Measurements from ENCODE around the gene SLC23A1. TPM values are rescaled to one million over a fixed set of nuclear protein-coding genes. Genes with fewer than 3 reads are reported as not detected.
A peak's percentile ranks its signal among the peaks of the same experiment; 100 is the strongest.

Gene SLC23A1
- total and polyA plus RNA-seq, 4 donors = 10.0 to 18.0 (median 17.4) TPM

- Histone ChIP-seq H3K4me1 (ENCODE audit: control insufficient read depth in 4 of 4, insufficient read depth in 4 of 4, low read length in 3 of 4) (peaks cover 16 to 41% (median 35%) of the 10 kb centered on the region in 4 donors), H3K27ac (ENCODE audit: low read depth in 1 of 2, low read length in 2 of 2) (peak overlapping the region in 1 of 2 donors; percentile 29), H3K4me3 (ENCODE audit: low read depth in 1 of 3, low read length in 3 of 3) (peak overlapping the region; percentile 19 to 61 (median 59)), H3K9ac (ENCODE audit: low read depth in 1 of 2, low read length in 2 of 2) (peak overlapping the region in 1 of 2 donors; percentile 30), H3K27me3 (ENCODE audit: control insufficient read depth in 4 of 4, insufficient read depth in 4 of 4, low read length in 3 of 4) (no peaks in the 10 kb centered on the region), H3K36me3 (ENCODE audit: control insufficient read depth in 4 of 4, insufficient read depth in 3 of 4, low read depth in 1 of 4, low read length in 3 of 4) (peaks cover 0 to 14% (median 9%) of the 10 kb centered on the region in 4 donors), H3K9me3 (ENCODE audit: control insufficient read depth in 4 of 4, low read length in 3 of 4) (no peaks in the 10 kb centered on the region)
- WGBS = 74% methylated on average over 28 of the region's 28 CpGs
- DNase-seq (ENCODE audit: low spot score) = no peak
- TF ChIP-seq GABPA (IDR thresholded peaks at IDR 0.05 in 1 of 2, conservative IDR thresholded peaks at IDR 0.05 in 1 of 2) (no peak), YY1 (IDR thresholded peaks at IDR 0.05) (no peak), ZBTB33 (IDR thresholded peaks at IDR 0.05) (no peak), HNF4A (conservative IDR thresholded peaks at IDR 0.05) (no peak), RAD21 (IDR thresholded peaks at IDR 0.05) (no peak), HNF4G (IDR thresholded peaks at IDR 0.05) (no peak), JUND (IDR thresholded peaks at IDR 0.05) (no peak), FOXA1 (IDR thresholded peaks at IDR 0.05) (no peak), REST (IDR thresholded peaks at IDR 0.05) (no peak), TAF1 (conservative IDR thresholded peaks at IDR 0.05) (no peak), FOXA2 (IDR thresholded peaks at IDR 0.05) (no peak), EGR1 (IDR thresholded peaks at IDR 0.05; ENCODE audit: low read depth in 2 of 2) (no peak)
- TF ChIP-seq, protein P1, sequence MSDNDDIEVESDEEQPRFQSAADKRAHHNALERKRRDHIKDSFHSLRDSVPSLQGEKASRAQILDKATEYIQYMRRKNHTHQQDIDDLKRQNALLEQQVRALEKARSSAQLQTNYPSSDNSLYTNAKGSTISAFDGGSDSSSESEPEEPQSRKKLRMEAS (IDR thresholded peaks at IDR 0.05) = no peak
Observed at GRCh38 chr5:139381837-139382761, 998 bp downstream of the SLC23A1 start.

GRCh38 chr5:139379626-139380449 is 3.3 kb downstream of the SLC23A1 start:
- peaks cover 0 to 14% (median 10%) of the 10 kb centered on the region in 4 donors for H3K36me3 ChIP-seq (ENCODE audit: control insufficient read depth in 4 of 4, insufficient read depth in 3 of 4, low read depth in 1 of 4, low read length in 3 of 4)
- 89% methylated on average over 15 of the region's 15 CpGs for WGBS
- TF ChIP-seq GABPA (IDR thresholded peaks at IDR 0.05 in 1 of 2, conservative IDR thresholded peaks at IDR 0.05 in 1 of 2) (no peak), FOXA2 (IDR thresholded peaks at IDR 0.05) (no peak), ZBTB33 (IDR thresholded peaks at IDR 0.05) (no peak), RAD21 (IDR thresholded peaks at IDR 0.05) (no peak), NR2F2 (IDR thresholded peaks at IDR 0.05) (no peak), CTCF (IDR thresholded peaks at IDR 0.05; ENCODE audit: low read depth, low read length, missing input control) (no peak), HNF4G (IDR thresholded peaks at IDR 0.05) (no peak), YY1 (IDR thresholded peaks at IDR 0.05) (no peak), EGR1 (IDR thresholded peaks at IDR 0.05; ENCODE audit: low read depth in 2 of 2) (no peak), HNF4A (conservative IDR thresholded peaks at IDR 0.05) (no peak)
- TF ChIP-seq, protein P1 (IDR thresholded peaks at IDR 0.05) = no peak

More at GRCh38 chr5:139379626-139380449, 3.3 kb downstream of the SLC23A1 start:
- H3K27me3 ChIP-seq (ENCODE audit: control insufficient read depth in 4 of 4, insufficient read depth in 4 of 4, low read length in 3 of 4) = no peaks in the 10 kb centered on the region
- no peak overlapping the region for H3K9ac ChIP-seq (ENCODE audit: low read depth in 1 of 2, low read length in 2 of 2)
- no peaks in the 10 kb centered on the region for H3K9me3 ChIP-seq (ENCODE audit: control insufficient read depth in 4 of 4, low read length in 3 of 4)
- H3K4me1 ChIP-seq (ENCODE audit: control insufficient read depth in 4 of 4, insufficient read depth in 4 of 4, low read length in 3 of 4) = peaks cover 13 to 29% (median 24%) of the 10 kb centered on the region in 4 donors
- no peak overlapping the region for H3K4me3 ChIP-seq (ENCODE audit: low read depth in 1 of 3, low read length in 3 of 3)
- H3K27ac ChIP-seq (ENCODE audit: low read depth in 1 of 2, low read length in 2 of 2) = no peak overlapping the region
- DNase-seq (ENCODE audit: low spot score) = no peak

All from liver (tissue), 9 donors.